Astrocyte (in vitro differentiated cells and primary cell): ENCODE measurements around the gene PNPLA5. TPM values are rescaled to one million over a fixed set of nuclear protein-coding genes. Genes with fewer than 3 reads are reported as not detected.

Source experiments
- DNase-seq: peaks from one replicate; pipeline ENCODE4 v3.0.0-alpha.2; 2010; ENCODE audit warnings: low read depth
- FAIRE-seq: peaks from 2 replicates; lab custom pipeline; 2011; peaks lifted over from hg19 to GRCh38; lab: Jason Lieb, UNC
- H2AFZ ChIP-seq: 2 replicates; pipeline ENCODE4 v1.6.0; 2012; ENCODE audit warnings: low read depth, low read length, inconsistent platforms
- H3K27ac ChIP-seq: 2 replicates; pipeline ENCODE4 v1.5.1; 2011; ENCODE audit warnings: low read depth, low read length, inconsistent platforms
- H3K27me3 ChIP-seq: 2 replicates; pipeline ENCODE4 v1.6.0; 2011; ENCODE audit warnings: low read length, inconsistent platforms; ENCODE audit not compliant: insufficient read depth
- H3K36me3 ChIP-seq: 2 replicates; pipeline ENCODE4 v1.5.1; 2011; ENCODE audit warnings: low read length, inconsistent platforms; ENCODE audit not compliant: insufficient read depth
- H3K4me1 ChIP-seq: 2 replicates; pipeline ENCODE4 v1.5.1; 2011; ENCODE audit warnings: low read length, inconsistent platforms; ENCODE audit not compliant: insufficient read depth
- H3K4me2 ChIP-seq: 2 replicates; pipeline ENCODE4 v1.6.0; 2012; ENCODE audit warnings: low read length, inconsistent platforms
- H3K4me3 ChIP-seq: 2 replicates; pipeline ENCODE4 v1.5.1; 2011; ENCODE audit warnings: low read depth, mild to moderate bottlenecking, low read length, inconsistent platforms; ENCODE audit not compliant: insufficient read depth
- H3K79me2 ChIP-seq: 2 replicates; pipeline ENCODE4 v1.6.0; 2012; ENCODE audit warnings: mild to moderate bottlenecking, low read length, inconsistent platforms; ENCODE audit not compliant: insufficient read depth
- H3K9ac ChIP-seq: 2 replicates; pipeline ENCODE4 v1.6.0; 2012; ENCODE audit warnings: mild to moderate bottlenecking, low read length, inconsistent platforms
- H3K9me3 ChIP-seq: 2 replicates; pipeline ENCODE4 v1.5.1; 2012; ENCODE audit warnings: low read depth, mild to moderate bottlenecking, low read length, inconsistent platforms; ENCODE audit not compliant: insufficient read depth
- H4K20me1 ChIP-seq: 2 replicates; pipeline ENCODE4 v1.6.0; 2012; ENCODE audit warnings: low read length, inconsistent platforms; ENCODE audit not compliant: insufficient read depth
- H3K27ac Mint-ChIP-seq: one replicate; pipeline ENCODE4 v1.8.0; 2021; ENCODE audit warnings: mild to moderate bottlenecking, mixed read lengths; ENCODE audit not compliant: unreplicated experiment
- H3K27me3 Mint-ChIP-seq: one replicate; pipeline ENCODE4 v1.8.0; 2021; ENCODE audit warnings: low read depth, mixed read lengths; ENCODE audit not compliant: unreplicated experiment
- H3K36me3 Mint-ChIP-seq: one replicate; pipeline ENCODE4 v1.8.0; 2021; ENCODE audit warnings: low read depth, mixed read lengths; ENCODE audit not compliant: unreplicated experiment
- H3K4me1 Mint-ChIP-seq: one replicate; pipeline ENCODE4 v1.8.0; 2021; ENCODE audit warnings: low read depth, mixed read lengths; ENCODE audit not compliant: unreplicated experiment
- H3K4me3 Mint-ChIP-seq: one replicate; pipeline ENCODE4 v1.8.0; 2021; ENCODE audit warnings: mild to moderate bottlenecking, moderate library complexity, mixed read lengths; ENCODE audit not compliant: unreplicated experiment
- H3K9me3 Mint-ChIP-seq: one replicate; pipeline ENCODE4 v1.8.0; 2021; ENCODE audit warnings: mild to moderate bottlenecking, mixed read lengths; ENCODE audit not compliant: unreplicated experiment
- CTCF ChIP-seq: IDR thresholded peaks from 2 replicates; pipeline ENCODE4 v1.5.1; 2011; ENCODE audit warnings: low read depth, mild to moderate bottlenecking, inconsistent platforms, low read length, moderate library complexity; ENCODE audit not compliant: insufficient read depth
- EZH2 ChIP-seq: IDR thresholded peaks from 2 replicates; pipeline ENCODE4 v1.6.1; 2012; ENCODE audit warnings: mild to moderate bottlenecking, low read length, inconsistent platforms; ENCODE audit not compliant: insufficient read depth
- total RNA-seq: library from RNA; stranded (reverse); gene quantifications from 2 replicates; pipeline ENCODE4 v1.2.1, GENCODE V29; 2021

The PNPLA5 gene
- total RNA-seq, 1 donor from 2014 or later: not detected

DNA sequence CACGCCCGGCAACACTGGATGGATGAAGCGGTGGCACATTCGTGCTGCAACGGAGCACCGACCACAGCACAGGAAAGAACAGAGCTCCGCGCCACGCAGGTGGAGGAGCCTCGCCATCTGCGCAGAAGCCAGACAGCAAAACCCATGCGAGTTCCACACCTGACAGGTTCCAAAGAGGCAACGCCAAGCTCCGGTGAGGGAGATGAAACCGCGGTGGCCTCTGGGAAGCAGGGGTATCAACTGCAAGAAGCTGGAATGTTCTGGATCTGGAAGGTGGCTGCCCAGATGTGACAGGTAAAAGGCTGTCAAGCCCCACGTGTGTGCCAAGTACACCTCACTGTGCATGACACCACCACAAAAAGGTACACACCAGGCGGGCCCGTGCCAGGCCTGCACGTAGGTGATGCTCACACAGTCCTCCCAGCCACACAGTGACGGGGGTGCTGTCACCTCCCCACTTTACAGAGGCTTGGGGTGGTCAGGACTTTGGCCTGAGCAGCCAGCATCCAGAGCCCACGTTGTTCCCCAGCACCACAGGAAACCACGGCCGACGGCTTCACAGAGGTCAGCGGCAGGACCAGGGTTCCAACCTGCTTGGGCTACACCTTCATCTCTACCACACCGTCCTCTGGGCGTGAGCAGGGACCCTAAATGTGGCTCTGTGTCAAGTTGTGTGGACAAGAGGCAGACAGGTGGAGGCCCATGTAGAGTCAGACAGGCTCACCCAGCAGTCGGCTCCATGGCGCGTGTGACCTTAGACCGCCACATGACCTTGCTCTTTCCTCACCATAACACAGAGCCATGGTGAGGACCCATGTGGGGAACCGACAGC lies 60.0 kb downstream of the PNPLA5 start:
- Histone ChIP-seq H3K27me3 (no peaks in the 10 kb centered on the region), H4K20me1 (no peaks in the 10 kb centered on the region), H3K4me3 (no peak overlapping the region), H2AFZ (no peak overlapping the region), H3K36me3 (no peaks in the 10 kb centered on the region), H3K9me3 (no peaks in the 10 kb centered on the region), H3K4me1 (peaks cover 9% of the 10 kb centered on the region), H3K27ac (no peak overlapping the region), H3K9ac (no peak overlapping the region), H3K79me2 (no peaks in the 10 kb centered on the region), H3K4me2 (no peak overlapping the region)
- Mint-ChIP-seq H3K4me3 (no peak overlapping the region), H3K36me3 (peaks cover 5% of the 10 kb centered on the region), H3K27ac (no peak overlapping the region), H3K9me3 (no peaks in the 10 kb centered on the region), H3K4me1 (peaks cover 12% of the 10 kb centered on the region), H3K27me3 (peaks cover 10% of the 10 kb centered on the region)
- TF ChIP-seq EZH2 (no peak), CTCF (no peak)
- no peak for FAIRE-seq
- DNase-seq: no peak

DNA sequence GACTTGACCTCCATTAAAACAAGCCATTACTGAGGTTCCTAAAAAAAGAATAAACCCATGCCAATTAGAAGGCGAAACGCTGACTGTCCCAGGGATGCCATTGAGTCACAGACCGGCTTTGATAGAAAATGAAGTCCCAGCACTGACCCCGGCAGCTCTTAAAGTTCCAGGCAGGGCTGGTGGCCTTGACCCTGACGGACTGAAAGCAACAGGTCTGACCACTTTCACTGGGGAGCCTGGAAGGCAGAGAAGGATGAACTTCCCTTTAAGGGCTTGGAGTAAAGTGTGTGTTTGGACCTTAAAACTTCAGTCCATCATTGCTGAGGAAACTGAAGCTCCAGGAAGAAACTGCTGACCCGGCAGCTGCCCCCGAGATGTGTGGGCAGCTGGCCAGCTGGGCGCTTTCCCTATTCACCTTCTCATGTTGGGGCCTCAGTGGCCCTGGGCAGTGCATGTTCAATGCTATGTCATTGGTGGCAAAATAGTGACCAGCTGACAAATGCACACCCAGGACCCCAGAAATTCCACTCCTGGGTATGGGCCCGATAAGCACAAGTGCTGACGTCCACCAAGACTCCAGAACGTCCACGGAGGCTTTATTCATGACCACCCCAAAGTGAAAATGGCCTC lies 60.8 kb downstream of the PNPLA5 start:
- Mint-ChIP-seq H3K27ac (no peak overlapping the region), H3K4me1 (peaks cover 19% of the 10 kb centered on the region), H3K9me3 (no peaks in the 10 kb centered on the region), H3K27me3 (peaks cover 10% of the 10 kb centered on the region), H3K4me3 (no peak overlapping the region), H3K36me3 (peaks cover 5% of the 10 kb centered on the region)
- H3K79me2 ChIP-seq: no peaks in the 10 kb centered on the region
- no peaks in the 10 kb centered on the region for H3K27me3 ChIP-seq
- H3K9ac ChIP-seq: no peak overlapping the region
- H3K4me2 ChIP-seq: no peak overlapping the region
- H3K9me3 ChIP-seq: no peaks in the 10 kb centered on the region
- H4K20me1 ChIP-seq: no peaks in the 10 kb centered on the region
- FAIRE-seq (no peak), DNase-seq (no peak)
- no peak overlapping the region for H3K4me3 ChIP-seq
- H3K36me3 ChIP-seq: no peaks in the 10 kb centered on the region
- no peak overlapping the region for H2AFZ ChIP-seq
- peaks cover 16% of the 10 kb centered on the region for H3K4me1 ChIP-seq
- TF ChIP-seq CTCF (no peak), EZH2 (no peak)
- no peak overlapping the region for H3K27ac ChIP-seq
